PC-9 (cell line): ENCODE results near the gene M1AP. TPM values are rescaled to one million over a fixed set of nuclear protein-coding genes. Genes with fewer than 3 reads are reported as not detected.
A peak's percentile ranks its signal among the peaks of the same experiment; 100 is the strongest.

Experiments used
- BruUV-seq: library from RNA; stranded (reverse); fragments of 400-500 nt; replicated peaks from 2 replicates; lab custom pipeline; 2021; lab: Mats Ljungman, UMichigan
- CTCF ChIA-PET: fragments of 300-600 bp; sonication (Branson Sonifier 250); formaldehyde crosslinking; loops from one replicate; lab custom pipeline; 2022; ENCODE audit warnings: antibody characterized with exemption; lab: Charles Lee
- POLR2A ChIA-PET: fragments of 300-600 bp; sonication (Branson Sonifier 250); formaldehyde crosslinking; loops from one replicate; lab custom pipeline; 2022; ENCODE audit warnings: antibody characterized with exemption; ENCODE audit not compliant: unreplicated experiment; lab: Charles Lee
- DNase-seq, 2 experiments: peaks; one replicate each; pipeline versions ENCODE4 v3.0.0 to v3.0.0-alpha.2; 2015 to 2022; ENCODE audit warnings: mixed read lengths in 1 of 2
- H2AFZ ChIP-seq: fragments of 200-600 bp; sonication (generic); 2 replicates; pipeline ENCODE4 v1.8.1; 2017; ENCODE audit warnings: antibody characterized with exemption
- H3F3A ChIP-seq: fragments of 200-600 bp; sonication (generic); 2 replicates; pipeline ENCODE4 v1.8.1; 2017; ENCODE audit warnings: antibody characterized with exemption, mild to moderate bottlenecking, low read depth; ENCODE audit not compliant: insufficient read depth
- H3K27ac ChIP-seq: fragments of 200-600 bp; sonication (generic); 2 replicates; pipeline ENCODE4 v1.6.1; 2016; ENCODE audit warnings: mixed run types
- H3K27me3 ChIP-seq: fragments of 200-600 bp; sonication (generic); 2 replicates; pipeline ENCODE4 v1.6.1; 2016; ENCODE audit warnings: low read depth, mixed run types; ENCODE audit not compliant: insufficient read depth
- H3K36me3 ChIP-seq: fragments of 200-600 bp; sonication (generic); 2 replicates; pipeline ENCODE4 v1.6.1; 2016; ENCODE audit warnings: low read depth, mixed run types
- H3K4me1 ChIP-seq: fragments of 200-600 bp; sonication (generic); replicated peaks from 2 replicates; pipeline ENCODE4 v1.6.1; 2016; ENCODE audit warnings: mixed run types; ENCODE audit not compliant: insufficient read depth
- H3K4me2 ChIP-seq: fragments of 200-600 bp; sonication (generic); 2 replicates; pipeline ENCODE4 v1.6.1; 2017; ENCODE audit warnings: mixed run types
- H3K4me3 ChIP-seq: fragments of 200-600 bp; sonication (generic); 2 replicates; pipeline ENCODE4 v1.6.1; 2016; ENCODE audit warnings: mixed run types
- H3K79me2 ChIP-seq: fragments of 200-600 bp; sonication (generic); 2 replicates; pipeline ENCODE4 v1.6.1; 2017; ENCODE audit warnings: low read depth, mixed run types
- H3K9me2 ChIP-seq: fragments of 200-600 bp; sonication (generic); 2 replicates; pipeline ENCODE4 v1.8.1; 2017; ENCODE audit warnings: mild to moderate bottlenecking; ENCODE audit not compliant: insufficient read depth
- H3K9me3 ChIP-seq: fragments of 200-600 bp; sonication (generic); 2 replicates; pipeline ENCODE4 v1.8.1; 2016; ENCODE audit warnings: low read depth; ENCODE audit not compliant: insufficient read depth
- H4K20me1 ChIP-seq: fragments of 200-600 bp; sonication (generic); 2 replicates; pipeline ENCODE4 v1.8.1; 2017; ENCODE audit not compliant: insufficient read depth
- EZH2 ChIP-seq: fragments of 200-600 bp; sonication (generic); IDR thresholded peaks from 2 replicates; pipeline ENCODE4 v1.8.0; 2017; ENCODE audit warnings: antibody characterized with exemption, low read depth
- intact Hi-C: fragments of 100-400 bp; cut with micrococcal nuclease; formaldehyde crosslinking; loops from one replicate; pipeline ENCODE4 v1.10.0; 2022; ENCODE audit not compliant: unreplicated experiment
- total RNA-seq: library from RNA; stranded (reverse); gene quantifications from 2 replicates; pipeline ENCODE4 v1.2.3, GENCODE V29; 2021
- TF ChIP-seq, protein P1 (sequence below): fragments of 200-600 bp; sonication (generic); conservative IDR thresholded peaks from 2 replicates; pipeline ENCODE4 v1.6.1; 2017; ENCODE audit warnings: mixed run types, antibody characterized with exemption, mild to moderate bottlenecking, moderate library complexity

Gene M1AP
- total RNA-seq, 1 experiment from 2014 or later, result 7.7 TPM

- Histone ChIP-seq H3K4me2 (no peak overlapping the region), H3K27me3 (no peaks in the 10 kb centered on the region), H3K79me2 (no peaks in the 10 kb centered on the region), H3K4me3 (no peak overlapping the region), H3K4me1 (peaks cover 18% of the 10 kb centered on the region), H4K20me1 (no peaks in the 10 kb centered on the region), H3F3A (peaks cover 5% of the 10 kb centered on the region; the same call in 1 of the 2 replicates), H3K36me3 (no peaks in the 10 kb centered on the region), H3K9me2 (no peaks in the 10 kb centered on the region), H3K9me3 (no peaks in the 10 kb centered on the region), H3K27ac (no peak overlapping the region), H2AFZ (no peak overlapping the region)
- DNase-seq, result peak in 1 of 2 experiments; percentile 64
- no peak for TF ChIP-seq EZH2
- TF ChIP-seq, protein P1, sequence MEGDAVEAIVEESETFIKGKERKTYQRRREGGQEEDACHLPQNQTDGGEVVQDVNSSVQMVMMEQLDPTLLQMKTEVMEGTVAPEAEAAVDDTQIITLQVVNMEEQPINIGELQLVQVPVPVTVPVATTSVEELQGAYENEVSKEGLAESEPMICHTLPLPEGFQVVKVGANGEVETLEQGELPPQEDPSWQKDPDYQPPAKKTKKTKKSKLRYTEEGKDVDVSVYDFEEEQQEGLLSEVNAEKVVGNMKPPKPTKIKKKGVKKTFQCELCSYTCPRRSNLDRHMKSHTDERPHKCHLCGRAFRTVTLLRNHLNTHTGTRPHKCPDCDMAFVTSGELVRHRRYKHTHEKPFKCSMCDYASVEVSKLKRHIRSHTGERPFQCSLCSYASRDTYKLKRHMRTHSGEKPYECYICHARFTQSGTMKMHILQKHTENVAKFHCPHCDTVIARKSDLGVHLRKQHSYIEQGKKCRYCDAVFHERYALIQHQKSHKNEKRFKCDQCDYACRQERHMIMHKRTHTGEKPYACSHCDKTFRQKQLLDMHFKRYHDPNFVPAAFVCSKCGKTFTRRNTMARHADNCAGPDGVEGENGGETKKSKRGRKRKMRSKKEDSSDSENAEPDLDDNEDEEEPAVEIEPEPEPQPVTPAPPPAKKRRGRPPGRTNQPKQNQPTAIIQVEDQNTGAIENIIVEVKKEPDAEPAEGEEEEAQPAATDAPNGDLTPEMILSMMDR, result no peak
- CTCF ChIA-PET, result no interaction called here
- POLR2A ChIA-PET, result no interaction called here
- intact Hi-C loops, result no loop called here
- BruUV-seq, result no TSS peak
These were observed 81.4 kb downstream of the M1AP start for GRCh38 chr2:74566754-74567085.

GRCh38 chr2:74566076-74566753, 81.9 kb downstream of the M1AP start:
- no peaks in the 10 kb centered on the region for H3K79me2 ChIP-seq
- no peaks in the 10 kb centered on the region for H3K9me3 ChIP-seq
- no peaks in the 10 kb centered on the region for H3K27me3 ChIP-seq
- BruUV-seq, result no TSS peak
- POLR2A ChIA-PET, result no interaction called here
- no peak for DNase-seq
- H3F3A ChIP-seq, result peaks cover 5% of the 10 kb centered on the region; the same call in 1 of the 2 replicates
- H3K9me2 ChIP-seq, result no peaks in the 10 kb centered on the region
- TF ChIP-seq, protein P1, result no peak
- no peak for TF ChIP-seq EZH2
- H3K4me3 ChIP-seq, result no peak overlapping the region
- intact Hi-C loops, result no loop called here
- H4K20me1 ChIP-seq, result no peaks in the 10 kb centered on the region
- no peak overlapping the region for H2AFZ ChIP-seq
- no peaks in the 10 kb centered on the region for H3K36me3 ChIP-seq
- CTCF ChIA-PET, result no interaction called here
- no peak overlapping the region for H3K27ac ChIP-seq
- H3K4me2 ChIP-seq, result no peak overlapping the region
- peaks cover 18% of the 10 kb centered on the region for H3K4me1 ChIP-seq

GRCh38 chr2:74564222-74564621, 83.9 kb downstream of the M1AP start:
- Histone ChIP-seq H3K79me2 (no peaks in the 10 kb centered on the region), H3F3A (peaks cover 8% of the 10 kb centered on the region; the same call in 1 of the 2 replicates), H3K4me3 (no peak overlapping the region), H3K9me2 (no peaks in the 10 kb centered on the region), H3K27ac (no peak overlapping the region), H3K4me1 (peaks cover 18% of the 10 kb centered on the region), H3K27me3 (no peaks in the 10 kb centered on the region), H3K36me3 (no peaks in the 10 kb centered on the region), H2AFZ (no peak overlapping the region), H3K9me3 (no peaks in the 10 kb centered on the region), H3K4me2 (no peak overlapping the region), H4K20me1 (no peaks in the 10 kb centered on the region)
- CTCF ChIA-PET, result no interaction called here
- BruUV-seq, result no TSS peak
- TF ChIP-seq EZH2, result no peak
- TF ChIP-seq, protein P1, result no peak
- DNase-seq, result no peak
- POLR2A ChIA-PET, result interaction anchor here (0.6 to 0.7 kb wide), 2 partner anchors 21 to 887 kb away, joined by 3 to 8 read pairs; no protein-coding TSS in a partner anchor
- intact Hi-C loops, result no loop called here
